ENCODE measurements around the gene KLHDC10.

Gene KLHDC10

DNA sequence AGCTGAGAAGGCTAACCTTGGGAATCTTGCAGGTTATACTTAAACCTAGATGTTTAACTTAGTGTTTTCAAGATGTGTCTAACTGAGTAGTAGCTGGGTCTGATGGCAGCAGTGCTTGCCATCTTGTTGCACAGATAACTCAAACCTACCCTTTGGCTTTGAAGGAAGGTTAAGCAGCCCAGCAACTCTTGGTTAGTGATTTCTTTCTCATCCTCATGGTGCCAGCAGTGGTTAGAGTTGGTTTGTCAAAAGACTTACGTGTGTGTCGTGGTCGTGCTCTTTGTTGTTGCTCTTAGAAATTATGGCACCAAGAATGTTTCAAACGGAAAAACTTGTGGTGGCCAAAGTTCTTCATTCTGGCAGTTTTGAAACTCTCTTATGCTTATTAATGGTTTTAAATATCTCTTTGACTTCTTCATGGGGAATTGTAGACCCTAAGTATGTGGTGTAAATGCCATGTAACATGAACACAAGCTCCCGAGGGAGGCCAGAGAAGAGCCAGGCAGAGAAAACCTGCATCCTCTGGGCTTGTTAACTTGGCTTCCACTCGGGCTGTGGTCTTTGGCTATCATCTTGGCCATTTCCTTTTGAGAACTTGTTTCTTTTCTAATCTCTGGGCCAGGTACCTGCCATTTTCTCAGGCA is 61.0 kb downstream of the KLHDC10 start:
- H3K4me3 ChIP-seq (replicated peaks; ENCODE audit: low read depth, low read length), result no peak overlapping the region
- no peak for DNase-seq (ENCODE audit: extremely low read depth, low read depth)
- TF ChIP-seq CTCF (IDR thresholded peaks at IDR 0.05; ENCODE audit: low read depth, low read length, missing control alignments), result no peak

DNA sequence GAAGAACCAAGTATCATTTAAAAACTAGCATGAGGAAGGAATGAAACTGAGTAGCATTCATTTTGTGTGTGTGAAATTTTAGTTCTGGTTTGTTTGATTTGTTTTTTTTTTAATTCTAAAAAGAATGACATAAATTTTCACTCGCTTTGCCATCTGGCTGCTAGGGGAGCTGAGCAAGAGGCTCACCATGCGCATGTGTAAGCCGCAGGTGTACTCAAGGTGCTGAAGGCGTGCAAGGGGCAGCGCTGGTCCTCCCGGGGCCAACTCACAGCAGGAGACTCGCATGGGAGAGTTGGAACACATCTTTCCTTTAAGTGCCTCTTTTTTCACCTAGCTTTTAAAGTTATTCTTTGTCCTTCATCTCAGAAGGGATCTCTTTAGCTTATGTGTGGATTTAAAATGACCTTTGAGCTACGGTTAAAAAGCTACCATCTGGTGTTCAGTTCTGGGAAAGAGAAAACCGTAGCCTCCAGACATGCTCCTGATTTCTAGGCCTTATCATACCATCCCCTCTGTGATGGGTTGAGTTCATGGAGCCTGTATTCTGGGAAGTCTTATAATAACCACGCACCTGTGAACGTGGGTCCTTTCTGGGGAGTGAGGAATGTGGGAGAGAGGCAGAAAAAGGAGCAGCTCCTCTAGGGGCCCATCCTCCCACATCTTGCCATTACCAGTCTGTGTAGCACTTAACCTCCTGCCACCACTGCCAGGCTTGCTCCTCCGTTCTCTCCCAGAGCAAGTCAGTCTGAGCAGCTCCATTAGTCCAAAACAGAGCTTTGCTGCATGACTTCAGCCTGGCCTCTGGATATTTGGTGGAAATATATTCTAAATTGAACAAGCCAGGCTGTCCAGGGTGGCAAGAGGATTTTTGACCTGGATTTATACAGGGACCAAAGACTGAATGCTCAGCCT is 61.9 kb downstream of the KLHDC10 start:
- no peak for TF ChIP-seq CTCF (IDR thresholded peaks at IDR 0.05; ENCODE audit: low read depth, low read length, missing control alignments)
- H3K4me3 ChIP-seq (replicated peaks; ENCODE audit: low read depth, low read length), result no peak overlapping the region
- DNase-seq (ENCODE audit: extremely low read depth, low read depth), result no peak

DNA sequence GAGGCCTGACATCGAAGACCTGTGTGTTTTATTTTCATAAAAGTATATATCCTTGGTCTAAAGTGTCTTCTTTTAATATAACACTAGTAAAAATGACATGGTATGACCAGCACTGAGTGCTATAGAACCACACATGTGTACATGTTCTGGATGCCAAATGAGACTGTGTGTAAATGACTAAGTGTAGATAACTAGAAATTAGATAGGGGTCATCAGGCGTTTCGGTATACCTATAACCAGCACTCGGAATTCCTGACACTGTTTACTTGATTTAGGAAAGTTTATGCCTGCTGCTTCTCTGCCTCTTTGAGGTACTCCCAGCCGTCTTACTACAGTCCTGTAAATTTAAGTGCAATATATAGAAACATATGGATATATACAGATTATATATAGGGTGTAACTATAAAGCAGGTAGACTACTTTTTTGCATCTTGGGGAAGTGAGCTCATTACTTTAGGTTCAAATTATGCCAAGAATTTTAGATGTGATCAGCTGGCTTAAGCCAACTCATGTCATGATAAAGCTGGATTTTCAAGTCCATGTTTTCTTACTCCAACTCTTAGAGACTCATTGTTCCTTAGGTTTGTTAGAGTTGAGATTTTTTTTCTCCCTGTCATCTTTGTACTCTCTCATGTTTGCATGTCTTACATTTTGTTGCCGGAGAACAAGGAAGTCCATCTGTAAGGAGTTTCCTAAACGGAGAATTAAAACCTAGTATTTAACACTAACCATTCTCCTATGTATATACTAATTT is 62.9 kb downstream of the KLHDC10 start:
- TF ChIP-seq CTCF (IDR thresholded peaks at IDR 0.05; ENCODE audit: low read depth, low read length, missing control alignments), result no peak
- DNase-seq (ENCODE audit: extremely low read depth, low read depth), result no peak
- H3K4me3 ChIP-seq (replicated peaks; ENCODE audit: low read depth, low read length), result no peak overlapping the region

GRCh38 chr7:130134106-130134636 is 63.8 kb downstream of the KLHDC10 start:
- TF ChIP-seq CTCF (IDR thresholded peaks at IDR 0.05; ENCODE audit: low read depth, low read length, missing control alignments), result no peak
- no peak overlapping the region for H3K4me3 ChIP-seq (replicated peaks; ENCODE audit: low read depth, low read length)
- no peak for DNase-seq (ENCODE audit: extremely low read depth, low read depth)

- no peak for TF ChIP-seq CTCF (IDR thresholded peaks at IDR 0.05; ENCODE audit: low read depth, low read length, missing control alignments)
- no peak overlapping the region for H3K4me3 ChIP-seq (replicated peaks; ENCODE audit: low read depth, low read length)
- DNase-seq (ENCODE audit: extremely low read depth, low read depth), result no peak
Observed at GRCh38 chr7:130134726-130135125, 64.4 kb downstream of the KLHDC10 start.

All from HFF-Myc (cell line).